Measurements from ENCODE around the gene DVL1. TPM values are rescaled to one million over a fixed set of nuclear protein-coding genes. Genes with fewer than 3 reads are reported as not detected.

Gene DVL1
- total and polyA plus RNA-seq, 2 of the 13 experiments (the other 11 are each of a cell fraction or from before 2014, with no cell fraction given) = 30.8 to 60.4 TPM

- TF ChIP-seq ZNF18 (CRISPR knock-in tag; IDR thresholded peaks at IDR 0.05; ENCODE audit: insufficient replicate concordance) = no peak
- TF ChIP-seq MXD3 (CRISPR knock-in tag; IDR thresholded peaks at IDR 0.05) = peak; percentile 80; the same call in 1 of the 2 replicates
- TF ChIP-seq MIXL1 (CRISPR knock-in tag; IDR thresholded peaks at IDR 0.05) = no peak
- TF ChIP-seq MIER2 (CRISPR knock-in tag; IDR thresholded peaks at IDR 0.05) = peak; percentile 96
- TF ChIP-seq ZHX1 (CRISPR knock-in tag; IDR thresholded peaks at IDR 0.05; ENCODE audit: low read depth) = 0 out of 2 replicates have a peak, but pooled peaks have one; percentile 43
- TF ChIP-seq ZNF549 (CRISPR knock-in tag; IDR thresholded peaks at IDR 0.05) = no peak
- no peak for TF ChIP-seq TOE1 (CRISPR knock-in tag; IDR thresholded peaks at IDR 0.05)
- no peak for TF ChIP-seq REXO4 (CRISPR knock-in tag; IDR thresholded peaks at IDR 0.05; ENCODE audit: borderline replicate concordance)
- no peak for TF ChIP-seq SP140L (CRISPR knock-in tag; IDR thresholded peaks at IDR 0.05; ENCODE audit: borderline replicate concordance)
- TF ChIP-seq ZFP82 (CRISPR knock-in tag; IDR thresholded peaks at IDR 0.05; ENCODE audit: borderline replicate concordance) = 0 out of 2 replicates have a peak, but pooled peaks have one; percentile 71
- no peak for TF ChIP-seq KMT2A (CRISPR knock-in tag; IDR thresholded peaks at IDR 0.05)
- no peak for TF ChIP-seq ZNF737 (CRISPR knock-in tag; IDR thresholded peaks at IDR 0.05; ENCODE audit: borderline replicate concordance)
- TF ChIP-seq FIP1L1 (IDR thresholded peaks at IDR 0.05; ENCODE audit: borderline replicate concordance, insufficient read depth, low read depth, low read length) = no peak
- no peak for TF ChIP-seq SATB2 (CRISPR knock-in tag; IDR thresholded peaks at IDR 0.05)
- no peak for TF ChIP-seq THAP7 (CRISPR knock-in tag; IDR thresholded peaks at IDR 0.05)
- no peak for TF ChIP-seq SNAPC2 (CRISPR knock-in tag; IDR thresholded peaks at IDR 0.05)
- no peak for TF ChIP-seq REPIN1 (CRISPR knock-in tag; IDR thresholded peaks at IDR 0.05; ENCODE audit: borderline replicate concordance, low read depth)
- no peak for TF ChIP-seq GATAD2A (CRISPR knock-in tag; IDR thresholded peaks at IDR 0.05)
- no peak for TF ChIP-seq ZFP36L1 (CRISPR knock-in tag; IDR thresholded peaks at IDR 0.05)
- TF ChIP-seq PRDM15 (CRISPR knock-in tag; IDR thresholded peaks at IDR 0.05) = no peak
- TF ChIP-seq MTERF4 (CRISPR knock-in tag; IDR thresholded peaks at IDR 0.05) = peak; percentile 75; the same call in 1 of the 2 replicates
Measured at GRCh38 chr1:1334835-1335234, 14.4 kb downstream of the DVL1 start (continued).

Measured in HepG2 (cell line).